Colon (tissue), 2 donors: Measurements from ENCODE around the gene ZNF766.
"Not testable (repeated sequence)": the region's sequence is repeated elsewhere in the genome, so short reads cannot be mapped to it uniquely, and the experiment has no call there.

ENCODE experiments used
- FAIRE-seq: peaks from 2 replicates; lab custom pipeline; 2012; peaks lifted over from hg19 to GRCh38; lab: Jason Lieb, UNC
- donor health status: control.
- donor health status: control.

Gene ZNF766

GRCh38 chr19:52269338-52270261, at the start of gene ZNF766:
Gene ZNF766, plus strand, starts transcription at chr19:52269587. Its CDS starts 27 bp downstream, at chr19:52269614.
- FAIRE-seq, result no peak

- no peak for FAIRE-seq
These were observed 49.8 kb upstream of the ZNF766 start for GRCh38 chr19:52219611-52220010.

GRCh38 chr19:52221031-52221430, 48.4 kb upstream of the ZNF766 start:
- no peak for FAIRE-seq

GRCh38 chr19:52221831-52222375, 47.5 kb upstream of the ZNF766 start:
- no peak for FAIRE-seq

GRCh38 chr19:52224211-52224610, 45.2 kb upstream of the ZNF766 start:
- no peak for FAIRE-seq

- no peak for FAIRE-seq
These were observed 42.7 kb upstream of the ZNF766 start for GRCh38 chr19:52226652-52227051.

GRCh38 chr19:52227196-52227940, 42.0 kb upstream of the ZNF766 start:
- FAIRE-seq, result no peak

GRCh38 chr19:52227980-52228379, 41.4 kb upstream of the ZNF766 start:
- FAIRE-seq, result no peak

- FAIRE-seq, result no peak
These were observed 39.9 kb upstream of the ZNF766 start for GRCh38 chr19:52229524-52229923.

GRCh38 chr19:52230685-52231084, 38.7 kb upstream of the ZNF766 start:
- no peak for FAIRE-seq

GRCh38 chr19:52231154-52231910, 38.1 kb upstream of the ZNF766 start:
- FAIRE-seq, result no peak

GRCh38 chr19:52234406-52234805, 35.0 kb upstream of the ZNF766 start:
- no peak for FAIRE-seq

GRCh38 chr19:52237197-52237596, 32.2 kb upstream of the ZNF766 start:
- FAIRE-seq, result no peak

- peak; percentile 41 for FAIRE-seq
These were observed 31.5 kb upstream of the ZNF766 start for GRCh38 chr19:52237771-52238400.

GRCh38 chr19:52244021-52244420, 25.4 kb upstream of the ZNF766 start:
- FAIRE-seq, result no peak

GRCh38 chr19:52248241-52248640, 21.1 kb upstream of the ZNF766 start:
- FAIRE-seq, result no peak

GRCh38 chr19:52258426-52258825, 11.0 kb upstream of the ZNF766 start:
- FAIRE-seq, result no peak

- not testable (repeated sequence) for FAIRE-seq
These were observed 3.8 kb upstream of the ZNF766 start for GRCh38 chr19:52265556-52265955.

GRCh38 chr19:52270266-52270885, 989 bp downstream of the ZNF766 start:
- FAIRE-seq, result no peak

GRCh38 chr19:52273301-52273700, 3.9 kb downstream of the ZNF766 start:
- no peak for FAIRE-seq

GRCh38 chr19:52274191-52274590, 4.8 kb downstream of the ZNF766 start:
- FAIRE-seq, result no peak
